GOT3 (cell line): Measurements from ENCODE around the gene BCL2L13.
"Not testable (repeated sequence)": the region's sequence is repeated elsewhere in the genome, so short reads cannot be mapped to it uniquely, and the experiment has no call there.

Experiments
- DNase-seq: peaks from one replicate; lab custom pipeline; 2025; ENCODE audit warnings: mixed read lengths; lab: John Stamatoyannopoulos, UW

Gene BCL2L13

DNA sequence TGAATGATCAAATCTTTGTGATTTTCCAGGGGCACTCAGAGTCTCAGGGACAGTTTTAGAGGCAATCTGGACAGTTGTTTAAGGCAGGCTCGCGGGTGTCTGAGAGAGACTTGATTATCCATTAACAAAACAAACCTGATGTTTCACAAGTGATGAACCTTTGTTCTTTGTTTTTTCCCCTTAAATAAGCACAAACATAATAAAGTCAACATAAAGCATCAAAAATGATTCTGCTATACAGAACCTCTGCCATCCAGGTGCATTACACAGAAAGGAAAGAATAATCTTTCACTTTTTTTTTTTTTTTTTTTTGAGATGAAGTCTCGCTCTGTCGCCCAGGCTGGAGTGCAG lies 122.6 kb downstream of the BCL2L13 start:
- DNase-seq, result no peak

DNA sequence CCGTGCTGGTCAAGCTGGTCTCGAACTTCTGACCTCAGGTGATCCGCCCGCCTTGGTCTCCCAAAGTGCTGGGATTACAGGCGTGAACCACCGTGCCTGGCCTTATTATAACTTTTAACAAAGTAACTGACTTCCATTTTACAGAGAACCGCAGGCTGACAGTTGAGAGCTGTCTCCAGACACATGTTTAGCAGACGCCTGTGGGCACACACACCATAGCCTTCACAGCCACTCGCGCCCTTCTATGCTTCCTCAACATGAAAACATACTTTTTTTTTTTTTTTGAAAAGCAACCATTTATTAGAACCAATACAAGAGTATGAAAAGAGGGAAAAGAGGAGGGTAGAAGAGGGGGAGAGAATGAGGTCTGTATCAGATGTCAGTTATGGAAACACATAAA lies 124.9 kb downstream of the BCL2L13 start:
- not testable (repeated sequence) for DNase-seq

- no peak for DNase-seq
These were observed 125.5 kb downstream of the BCL2L13 start for GRCh38 chr22:17764036-17764435.

DNA sequence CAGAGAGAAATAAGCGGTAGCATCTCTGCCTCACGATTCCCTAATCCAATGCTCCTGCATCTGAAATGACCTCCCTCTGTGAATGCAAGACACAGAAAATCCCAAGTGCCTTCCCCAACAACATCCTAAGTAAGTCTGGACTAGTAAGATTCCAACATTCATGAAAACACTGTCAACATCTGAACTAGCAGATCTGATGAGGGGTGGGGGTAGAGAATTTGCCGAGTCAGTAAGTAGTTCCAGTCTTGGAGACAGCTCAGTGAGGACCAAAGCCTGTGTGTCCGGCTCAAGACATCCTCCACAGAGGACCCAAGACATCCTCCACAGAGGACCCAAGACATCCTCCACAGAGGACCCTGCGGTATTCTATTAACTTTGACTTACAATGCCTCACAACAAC lies 126.3 kb downstream of the BCL2L13 start:
- not testable (repeated sequence) for DNase-seq

- DNase-seq, result no peak
These were observed 128.9 kb downstream of the BCL2L13 start for GRCh38 chr22:17767233-17768065.

GRCh38 chr22:17769013-17769715 lies 130.6 kb downstream of the BCL2L13 start:
- no peak for DNase-seq

- no peak for DNase-seq
These were observed 131.1 kb downstream of the BCL2L13 start for GRCh38 chr22:17769716-17770082.

- DNase-seq, result no peak
These were observed 131.9 kb downstream of the BCL2L13 start for GRCh38 chr22:17770180-17771077.

- no peak for DNase-seq
These were observed 133.8 kb downstream of the BCL2L13 start for GRCh38 chr22:17772249-17772957.

- no peak for DNase-seq
These were observed 134.5 kb downstream of the BCL2L13 start for GRCh38 chr22:17772958-17773605.

GRCh38 chr22:17773606-17774205 lies 135.1 kb downstream of the BCL2L13 start:
- no peak for DNase-seq

DNA sequence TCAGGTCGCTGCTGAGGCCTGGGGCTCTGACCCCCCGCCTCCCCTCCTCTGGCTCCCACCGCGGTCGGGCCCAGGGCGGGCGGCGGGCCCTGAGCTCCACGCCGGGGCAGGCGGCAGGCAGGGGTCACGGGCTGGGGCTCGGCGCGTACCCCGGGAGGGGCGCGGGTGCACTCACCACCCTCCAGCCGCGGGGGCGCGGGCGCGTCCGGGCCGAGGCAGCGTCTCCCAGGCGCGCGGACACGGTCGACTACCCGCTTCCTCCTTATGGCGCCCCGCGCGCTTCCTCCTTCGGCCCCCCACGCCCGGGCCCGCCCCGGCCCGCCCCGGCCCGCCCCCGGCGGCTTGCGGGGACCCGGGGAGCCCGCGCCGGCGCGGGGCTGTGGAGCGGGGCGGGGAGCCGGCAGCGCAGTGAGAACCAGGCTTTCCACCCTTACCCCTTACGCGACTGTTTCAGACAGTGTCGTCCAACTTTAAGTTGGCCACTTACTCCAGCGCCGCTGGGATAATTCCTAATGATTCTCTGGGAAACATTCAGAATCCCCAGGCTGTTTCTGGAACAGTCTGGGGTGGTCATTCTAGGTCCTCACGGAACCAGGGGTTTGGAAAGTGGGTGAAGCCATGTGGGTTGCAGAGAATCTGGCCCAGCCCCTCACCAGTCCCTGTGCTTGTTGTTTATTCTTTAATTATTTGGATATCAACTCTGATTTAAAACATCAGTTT lies 135.8 kb downstream of the BCL2L13 start, which contains the start of gene BID:
Gene BID, minus strand, starts transcription at position 264 of the 720 bp plus-strand sequence. CDS start 24,353 bp downstream, outside the sequence.
- no peak for DNase-seq

GRCh38 chr22:17774926-17775685 lies 136.5 kb downstream of the BCL2L13 start:
- DNase-seq, result no peak

DNA sequence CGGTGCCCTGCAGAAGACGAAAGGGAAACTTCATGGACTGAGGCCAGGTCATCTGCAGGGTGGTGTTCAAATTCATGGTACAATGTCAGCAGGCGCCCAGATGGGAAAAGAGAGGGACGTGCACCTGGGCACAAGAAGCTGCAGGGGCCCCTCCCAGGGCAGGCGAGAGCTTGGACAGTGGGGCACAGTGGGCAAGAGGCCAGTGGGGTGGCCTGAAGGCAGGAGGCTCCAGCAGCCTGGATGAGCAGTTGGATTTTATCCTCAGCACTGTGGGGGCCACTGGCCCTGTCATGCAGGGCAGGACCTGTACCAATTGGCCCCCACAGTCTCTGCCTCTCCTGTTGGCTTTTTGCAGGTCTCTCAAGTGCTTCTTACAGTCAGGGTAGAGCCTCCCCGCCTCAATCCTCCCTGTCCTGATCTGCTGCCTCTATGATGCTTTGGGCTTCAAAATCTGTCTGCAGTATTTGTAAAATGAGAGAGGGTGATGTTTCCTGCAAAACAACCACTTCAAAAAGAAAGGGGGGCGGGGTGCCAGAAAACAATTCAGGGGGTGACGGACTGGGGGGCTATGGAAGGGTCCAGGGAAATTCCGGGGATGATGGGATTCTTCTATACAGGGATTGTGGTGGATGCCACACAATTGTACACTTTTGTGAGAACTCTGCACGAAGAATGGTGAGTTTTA lies 137.4 kb downstream of the BCL2L13 start:
- no peak for DNase-seq

DNA sequence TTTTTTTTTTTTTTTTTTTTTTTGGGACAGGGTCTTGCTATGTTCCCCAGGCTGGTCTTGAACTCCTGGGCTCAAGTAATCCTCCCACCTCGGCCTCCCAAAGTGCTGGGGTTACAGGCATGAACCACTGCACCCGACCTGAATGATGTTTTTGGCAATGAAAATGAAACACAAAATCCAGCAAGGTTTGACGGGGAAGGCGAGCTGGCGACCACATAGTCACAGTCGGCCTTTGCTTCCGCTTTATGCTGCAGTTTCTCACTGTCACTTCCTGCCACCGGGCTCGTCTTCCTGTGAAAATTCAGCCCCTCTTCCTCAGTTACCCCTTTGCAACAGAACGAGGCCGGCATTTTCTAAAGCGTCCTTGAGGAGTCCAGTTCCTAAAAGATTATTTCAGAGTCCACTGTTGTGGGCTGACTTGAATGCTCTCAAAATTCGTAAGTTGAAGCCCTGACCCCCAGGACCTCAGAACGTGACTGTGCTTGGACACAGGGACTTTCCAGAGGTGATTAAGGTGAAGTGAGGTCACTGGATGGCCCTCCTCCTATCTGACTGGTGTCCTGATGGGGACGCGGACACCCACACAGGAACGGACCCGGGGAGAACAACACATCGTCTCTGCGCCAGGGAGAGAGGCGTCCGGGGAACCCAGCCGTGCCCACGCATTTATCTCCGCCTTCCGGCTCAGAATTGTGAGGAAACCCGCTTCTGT lies 138.6 kb downstream of the BCL2L13 start:
- DNase-seq, result no peak

GRCh38 chr22:17777717-17778044 lies 139.1 kb downstream of the BCL2L13 start:
- DNase-seq, result no peak

DNA sequence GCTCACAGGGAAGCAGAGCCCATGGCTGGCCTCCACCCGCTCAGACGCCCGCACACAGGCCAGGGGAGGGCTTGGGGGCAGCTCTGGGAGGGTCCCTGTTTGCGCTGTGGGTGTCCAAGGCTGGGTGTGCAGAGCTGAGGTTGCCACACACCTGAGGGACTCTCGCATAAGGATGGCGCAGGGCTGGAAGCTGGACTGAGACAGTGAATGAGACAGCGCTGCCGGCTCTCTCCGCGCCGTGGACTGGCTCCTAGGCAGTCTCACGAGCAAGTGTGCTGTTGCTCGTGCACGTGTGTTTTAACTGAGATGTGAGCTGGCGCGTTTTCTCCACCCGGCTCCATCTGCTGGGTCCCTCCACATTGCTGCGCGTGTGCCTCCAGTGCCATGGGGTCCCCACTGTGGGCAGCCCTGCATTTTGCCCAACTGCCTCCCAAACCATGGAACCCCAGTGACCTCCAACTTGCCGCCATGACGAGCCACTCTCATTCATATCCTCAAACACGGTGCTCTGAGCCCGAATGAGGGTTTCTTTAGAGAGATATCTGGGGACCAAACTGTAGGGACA lies 139.9 kb downstream of the BCL2L13 start:
- no peak for DNase-seq
